ENCODE results near the gene SETD4.
"Not testable (repeated sequence)": the region's sequence is repeated elsewhere in the genome, so short reads cannot be mapped to it uniquely, and the experiment has no call there.

Gene SETD4

GRCh38 chr21:36075953-36076352, 15.6 kb upstream of the SETD4 start:
- Histone ChIP-seq H3K9ac (ENCODE audit: low read length) (no peak overlapping the region), H3K79me2 (ENCODE audit: low read length) (no peaks in the 10 kb centered on the region), H3K4me3 (ENCODE audit: low read length) (no peak overlapping the region), H3F3A (ENCODE audit: insufficient read depth, low read length) (peaks cover 23% of the 10 kb centered on the region), H3K4me1 (ENCODE audit: low read length) (peaks cover 33% of the 10 kb centered on the region), H2AFZ (ENCODE audit: low read length) (no peak overlapping the region), H3K27ac (ENCODE audit: low read length) (no peak overlapping the region), H3K9me3 (replicated peaks; ENCODE audit: insufficient read depth, low read length) (no peaks in the 10 kb centered on the region), H3K4me2 (ENCODE audit: low read depth, low read length) (no peak overlapping the region), H3K9me2 (replicated peaks; ENCODE audit: insufficient read depth, low read length) (no peaks in the 10 kb centered on the region), H3K27me3 (replicated peaks; ENCODE audit: insufficient read depth, low read length) (no peaks in the 10 kb centered on the region), H3K36me3 (replicated peaks; ENCODE audit: insufficient read depth, low read length) (no peaks in the 10 kb centered on the region), H4K20me1 (ENCODE audit: insufficient read depth, low read length) (no peaks in the 10 kb centered on the region)
- no peak for DNase-seq
- TF ChIP-seq EZH2 (optimal IDR thresholded peaks at IDR 0.05; ENCODE audit: low read depth, low read length) (no peak), EZH2phosphoT487 (IDR thresholded peaks at IDR 0.05; ENCODE audit: low read length) (no peak)
- TF ChIP-seq, protein P1, sequence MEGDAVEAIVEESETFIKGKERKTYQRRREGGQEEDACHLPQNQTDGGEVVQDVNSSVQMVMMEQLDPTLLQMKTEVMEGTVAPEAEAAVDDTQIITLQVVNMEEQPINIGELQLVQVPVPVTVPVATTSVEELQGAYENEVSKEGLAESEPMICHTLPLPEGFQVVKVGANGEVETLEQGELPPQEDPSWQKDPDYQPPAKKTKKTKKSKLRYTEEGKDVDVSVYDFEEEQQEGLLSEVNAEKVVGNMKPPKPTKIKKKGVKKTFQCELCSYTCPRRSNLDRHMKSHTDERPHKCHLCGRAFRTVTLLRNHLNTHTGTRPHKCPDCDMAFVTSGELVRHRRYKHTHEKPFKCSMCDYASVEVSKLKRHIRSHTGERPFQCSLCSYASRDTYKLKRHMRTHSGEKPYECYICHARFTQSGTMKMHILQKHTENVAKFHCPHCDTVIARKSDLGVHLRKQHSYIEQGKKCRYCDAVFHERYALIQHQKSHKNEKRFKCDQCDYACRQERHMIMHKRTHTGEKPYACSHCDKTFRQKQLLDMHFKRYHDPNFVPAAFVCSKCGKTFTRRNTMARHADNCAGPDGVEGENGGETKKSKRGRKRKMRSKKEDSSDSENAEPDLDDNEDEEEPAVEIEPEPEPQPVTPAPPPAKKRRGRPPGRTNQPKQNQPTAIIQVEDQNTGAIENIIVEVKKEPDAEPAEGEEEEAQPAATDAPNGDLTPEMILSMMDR (IDR thresholded peaks at IDR 0.05; ENCODE audit: low read length), result no peak

DNA sequence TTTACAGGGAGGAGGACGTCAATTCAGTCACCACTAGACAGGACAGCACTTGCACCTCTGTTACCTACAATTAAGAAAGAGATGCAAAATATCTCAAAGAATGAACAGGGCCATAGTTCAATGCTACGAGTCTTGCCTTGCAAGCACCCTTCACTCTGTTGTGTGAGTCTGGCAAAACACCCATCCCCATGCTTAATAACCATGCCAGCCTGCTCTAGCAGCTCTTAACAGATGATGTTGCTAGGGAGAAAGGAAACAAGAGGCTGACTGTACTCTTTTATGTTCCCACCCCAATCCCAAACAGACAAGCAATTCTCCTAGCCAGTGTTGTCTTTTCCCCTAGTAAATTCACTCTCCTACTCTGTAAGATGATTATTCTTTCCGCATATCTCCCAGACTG, 14.8 kb upstream of the SETD4 start:
- Histone ChIP-seq H3K27me3 (replicated peaks; ENCODE audit: insufficient read depth, low read length) (no peaks in the 10 kb centered on the region), H3K27ac (ENCODE audit: low read length) (no peak overlapping the region), H2AFZ (ENCODE audit: low read length) (no peak overlapping the region), H3K4me1 (ENCODE audit: low read length) (peaks cover 38% of the 10 kb centered on the region), H3K9me3 (replicated peaks; ENCODE audit: insufficient read depth, low read length) (no peaks in the 10 kb centered on the region), H4K20me1 (ENCODE audit: insufficient read depth, low read length) (no peaks in the 10 kb centered on the region), H3K79me2 (ENCODE audit: low read length) (no peaks in the 10 kb centered on the region), H3K4me2 (ENCODE audit: low read depth, low read length) (no peak overlapping the region), H3K4me3 (ENCODE audit: low read length) (no peak overlapping the region), H3K36me3 (replicated peaks; ENCODE audit: insufficient read depth, low read length) (no peaks in the 10 kb centered on the region), H3F3A (ENCODE audit: insufficient read depth, low read length) (peaks cover 23% of the 10 kb centered on the region), H3K9ac (ENCODE audit: low read length) (no peak overlapping the region), H3K9me2 (replicated peaks; ENCODE audit: insufficient read depth, low read length) (no peaks in the 10 kb centered on the region)
- no peak for DNase-seq
- TF ChIP-seq EZH2phosphoT487 (IDR thresholded peaks at IDR 0.05; ENCODE audit: low read length), result no peak

DNA sequence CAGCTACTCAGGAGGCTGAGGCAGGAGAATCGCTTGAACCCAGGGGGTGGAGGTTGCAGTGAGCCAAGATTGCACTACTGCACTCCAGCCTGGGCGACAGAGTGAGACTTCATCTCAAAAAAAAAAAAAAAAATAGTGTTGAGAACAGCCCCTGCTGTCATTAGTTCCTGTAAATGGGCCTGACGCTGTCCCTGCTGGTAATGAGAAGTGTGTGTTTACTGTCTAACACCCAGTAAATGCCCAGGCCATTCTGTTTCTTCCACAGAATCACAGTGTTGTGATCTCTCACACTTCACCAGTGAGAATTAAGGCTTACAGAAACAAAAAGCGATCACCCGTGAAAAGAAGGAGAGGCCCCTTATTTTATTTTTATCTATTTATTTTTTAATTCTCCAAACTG, 13.6 kb upstream of the SETD4 start:
- not testable (repeated sequence) for H3K4me3 ChIP-seq (ENCODE audit: low read length); H3K9ac ChIP-seq (ENCODE audit: low read length); H2AFZ ChIP-seq (ENCODE audit: low read length); H3K4me2 ChIP-seq (ENCODE audit: low read depth, low read length); H3K36me3 ChIP-seq (replicated peaks; ENCODE audit: insufficient read depth, low read length); H3K27me3 ChIP-seq (replicated peaks; ENCODE audit: insufficient read depth, low read length); H3K9me3 ChIP-seq (replicated peaks; ENCODE audit: insufficient read depth, low read length); H3K9me2 ChIP-seq (replicated peaks; ENCODE audit: insufficient read depth, low read length); DNase-seq; H3K79me2 ChIP-seq (ENCODE audit: low read length); H4K20me1 ChIP-seq (ENCODE audit: insufficient read depth, low read length); H3K27ac ChIP-seq (ENCODE audit: low read length)
- H3K4me1 ChIP-seq (ENCODE audit: low read length), result peaks cover 34% of the 10 kb centered on the region
- peaks cover 18% of the 10 kb centered on the region for H3F3A ChIP-seq (ENCODE audit: insufficient read depth, low read length)

GRCh38 chr21:36073181-36073580, 12.9 kb upstream of the SETD4 start:
- Histone ChIP-seq H3K36me3 (replicated peaks; ENCODE audit: insufficient read depth, low read length) (no peaks in the 10 kb centered on the region), H3K9ac (ENCODE audit: low read length) (no peak overlapping the region), H3K4me2 (ENCODE audit: low read depth, low read length) (no peak overlapping the region), H3K9me3 (replicated peaks; ENCODE audit: insufficient read depth, low read length) (peaks cover 6% of the 10 kb centered on the region; the same call in 1 of the 2 replicates), H3K79me2 (ENCODE audit: low read length) (no peaks in the 10 kb centered on the region), H3K27me3 (replicated peaks; ENCODE audit: insufficient read depth, low read length) (no peaks in the 10 kb centered on the region; the same call in 1 of the 2 replicates), H3K4me1 (ENCODE audit: low read length) (peaks cover 29% of the 10 kb centered on the region), H3K4me3 (ENCODE audit: low read length) (no peak overlapping the region), H4K20me1 (ENCODE audit: insufficient read depth, low read length) (no peaks in the 10 kb centered on the region), H2AFZ (ENCODE audit: low read length) (no peak overlapping the region), H3K9me2 (replicated peaks; ENCODE audit: insufficient read depth, low read length) (no peaks in the 10 kb centered on the region), H3K27ac (ENCODE audit: low read length) (no peak overlapping the region), H3F3A (ENCODE audit: insufficient read depth, low read length) (peaks cover 17% of the 10 kb centered on the region)
- TF ChIP-seq EZH2phosphoT487 (IDR thresholded peaks at IDR 0.05; ENCODE audit: low read length), result no peak
- TF ChIP-seq, protein P1 (IDR thresholded peaks at IDR 0.05; ENCODE audit: low read length), result no peak
- no peak for TF ChIP-seq EZH2 (optimal IDR thresholded peaks at IDR 0.05; ENCODE audit: low read depth, low read length)
- DNase-seq, result no peak
